ENCODE data around the gene LTC4S. TPM values are rescaled to one million over a fixed set of nuclear protein-coding genes. Genes with fewer than 3 reads are reported as not detected.

Gene LTC4S
- total RNA-seq, 2 experiments from 2014 or later: 0.44 to 4.5 TPM

- Histone ChIP-seq H3K9me3 (ENCODE audit: low read length) (no peaks in the 10 kb centered on the region), H4K20me1 (ENCODE audit: insufficient read depth, low read length) (no peaks in the 10 kb centered on the region), H3K4me1 (ENCODE audit: insufficient read depth, low read length, poor library complexity, severe bottlenecking) (no peaks in the 10 kb centered on the region), H2AFZ (ENCODE audit: low read length) (no peak overlapping the region), H3K79me2 (ENCODE audit: insufficient read depth, low read depth, low read length) (no peaks in the 10 kb centered on the region), H3K4me3 (ENCODE audit: low read depth, low read length, poor library complexity, severe bottlenecking) (no peak overlapping the region), H3K36me3 (ENCODE audit: insufficient read depth, low read length) (peaks cover 88% of the 10 kb centered on the region), H3K27ac (ENCODE audit: low read depth, low read length, poor library complexity, severe bottlenecking) (no peak overlapping the region), H3K4me2 (ENCODE audit: low read length) (no peak overlapping the region), H3K9me2 (ENCODE audit: insufficient read depth, low read length) (no peaks in the 10 kb centered on the region)
- ChIA-PET POLR2A (no interaction called here), CTCF (ENCODE audit: unreplicated experiment) (interaction anchor here (0.5 kb wide), 1 partner anchor 202 kb away, joined by 4 read pairs; no protein-coding TSS in a partner anchor)
- no TSS peak for BruUV-seq (replicated peaks)
- no peak for DNase-seq (ENCODE audit: low spot score)
- TF ChIP-seq CTCF (conservative IDR thresholded peaks at IDR 0.05; ENCODE audit: low read length) (no peak), EZH2phosphoT487 (IDR thresholded peaks at IDR 0.05; ENCODE audit: borderline replicate concordance, low read depth, low read length) (no peak)
- intact Hi-C loops (cut with micrococcal nuclease; ENCODE audit: unreplicated experiment): loop anchor here (10.0 kb wide), 1 partner anchor 665 kb away; the partner anchor contains the start of gene CNOT6
These were observed 36.1 kb downstream of the LTC4S start for GRCh38 chr5:179829732-179830435.

GRCh38 chr5:179830818-179831468 is 37.2 kb downstream of the LTC4S start:
- no peak for TF ChIP-seq CTCF (conservative IDR thresholded peaks at IDR 0.05; ENCODE audit: low read length)
- TF ChIP-seq EZH2phosphoT487 (IDR thresholded peaks at IDR 0.05; ENCODE audit: borderline replicate concordance, low read depth, low read length): no peak
- no peaks in the 10 kb centered on the region for H3K9me2 ChIP-seq (ENCODE audit: insufficient read depth, low read length)
- H3K4me3 ChIP-seq (ENCODE audit: low read depth, low read length, poor library complexity, severe bottlenecking): no peak overlapping the region
- H2AFZ ChIP-seq (ENCODE audit: low read length): no peak overlapping the region
- H3K79me2 ChIP-seq (ENCODE audit: insufficient read depth, low read depth, low read length): no peaks in the 10 kb centered on the region
- POLR2A ChIA-PET: no interaction called here
- H3K36me3 ChIP-seq (ENCODE audit: insufficient read depth, low read length): peaks cover 84% of the 10 kb centered on the region
- no peak overlapping the region for H3K27ac ChIP-seq (ENCODE audit: low read depth, low read length, poor library complexity, severe bottlenecking)
- no peak for DNase-seq (ENCODE audit: low spot score)
- H3K9me3 ChIP-seq (ENCODE audit: low read length): no peaks in the 10 kb centered on the region
- no peaks in the 10 kb centered on the region for H4K20me1 ChIP-seq (ENCODE audit: insufficient read depth, low read length)
- H3K4me2 ChIP-seq (ENCODE audit: low read length): no peak overlapping the region
- H3K4me1 ChIP-seq (ENCODE audit: insufficient read depth, low read length, poor library complexity, severe bottlenecking): no peaks in the 10 kb centered on the region
- intact Hi-C loops (cut with micrococcal nuclease; ENCODE audit: unreplicated experiment): no loop called here
- BruUV-seq (replicated peaks): no TSS peak
- CTCF ChIA-PET (ENCODE audit: unreplicated experiment): no interaction called here
